HG03025 (cell line): ENCODE results near the gene SPARCL1.
"Not testable (repeated sequence)": the region's sequence is repeated elsewhere in the genome, so short reads cannot be mapped to it uniquely, and the experiment has no call there.

ENCODE experiments used
- ATAC-seq: cut with Tn5 transposase; IDR thresholded peaks from one replicate; pipeline ENCODE4 v1.9.1; 2021; ENCODE audit warnings: mild to moderate bottlenecking, moderate library complexity; ENCODE audit not compliant: unreplicated experiment, low FRiP score

SPARCL1 gene

DNA sequence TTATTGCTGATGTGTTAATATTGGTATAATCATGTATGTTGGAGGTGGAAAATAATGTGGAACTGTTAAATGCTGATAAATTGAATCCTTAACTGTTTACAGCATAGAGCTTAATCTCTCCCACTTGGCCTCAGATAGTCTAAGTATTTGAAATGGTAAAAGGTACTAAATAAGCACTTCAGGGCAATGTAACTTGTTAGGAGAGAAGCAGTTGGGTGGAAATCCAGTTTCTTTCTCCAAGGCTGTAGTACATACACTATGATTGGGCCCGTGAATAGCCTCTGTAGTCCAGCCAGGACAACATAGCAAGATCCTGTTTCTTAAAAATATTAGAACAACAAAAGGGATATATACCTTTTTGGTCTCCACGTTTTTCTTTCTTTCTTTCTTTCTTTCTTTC is 67.1 kb downstream of the SPARCL1 start:
- no peak for ATAC-seq

DNA sequence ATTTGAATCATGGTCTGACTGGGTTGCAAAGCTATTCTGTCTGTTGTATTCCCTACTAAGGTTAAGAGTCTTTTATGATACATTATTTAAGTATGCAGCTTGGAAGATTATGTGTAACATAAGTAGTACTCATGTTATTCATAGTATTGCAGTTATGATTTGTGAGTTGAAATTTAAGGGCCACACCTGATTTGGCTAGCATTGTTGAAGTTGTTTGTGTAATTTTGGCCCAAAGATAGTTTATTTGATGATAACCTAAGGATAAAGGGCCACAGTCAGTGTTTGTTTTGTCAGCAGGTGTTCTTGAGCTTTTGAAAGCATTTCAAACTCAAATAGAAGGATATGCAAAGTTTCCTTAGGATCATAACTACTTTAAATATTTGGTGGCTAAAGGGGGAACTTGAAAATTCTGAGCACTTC is 67.9 kb downstream of the SPARCL1 start:
- ATAC-seq = no peak

GRCh38 chr4:87458913-87459312 is 70.3 kb downstream of the SPARCL1 start:
- ATAC-seq = no peak

- no peak for ATAC-seq
These were observed 77.6 kb downstream of the SPARCL1 start for GRCh38 chr4:87451537-87451936.

GRCh38 chr4:87446375-87446774 is 82.8 kb downstream of the SPARCL1 start:
- ATAC-seq = not testable (repeated sequence)

GRCh38 chr4:87445964-87446363 is 83.2 kb downstream of the SPARCL1 start:
- ATAC-seq = no peak

DNA sequence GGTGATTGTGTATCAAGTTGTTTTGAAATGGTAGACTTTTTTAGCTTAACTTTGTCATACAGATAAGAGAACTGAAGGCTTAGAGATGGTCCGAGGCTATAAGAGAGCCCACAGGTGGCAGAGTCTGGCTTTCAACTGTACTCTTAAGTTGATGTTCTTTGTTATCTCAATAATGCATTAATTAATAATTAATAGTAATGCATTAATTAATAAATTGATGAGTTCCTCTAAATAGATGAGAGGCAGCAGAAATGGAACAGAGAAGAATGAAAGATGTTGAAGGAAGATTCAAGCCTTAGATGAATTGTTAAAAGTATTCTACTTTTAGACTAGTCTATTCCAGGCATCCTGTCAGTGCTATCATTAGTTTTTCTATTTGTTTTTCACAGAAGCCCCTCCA is 84.4 kb downstream of the SPARCL1 start:
- no peak for ATAC-seq

- ATAC-seq = no peak
These were observed 86.3 kb downstream of the SPARCL1 start for GRCh38 chr4:87442889-87443288.

GRCh38 chr4:87433342-87433741 is 95.8 kb downstream of the SPARCL1 start:
- no peak for ATAC-seq

DNA sequence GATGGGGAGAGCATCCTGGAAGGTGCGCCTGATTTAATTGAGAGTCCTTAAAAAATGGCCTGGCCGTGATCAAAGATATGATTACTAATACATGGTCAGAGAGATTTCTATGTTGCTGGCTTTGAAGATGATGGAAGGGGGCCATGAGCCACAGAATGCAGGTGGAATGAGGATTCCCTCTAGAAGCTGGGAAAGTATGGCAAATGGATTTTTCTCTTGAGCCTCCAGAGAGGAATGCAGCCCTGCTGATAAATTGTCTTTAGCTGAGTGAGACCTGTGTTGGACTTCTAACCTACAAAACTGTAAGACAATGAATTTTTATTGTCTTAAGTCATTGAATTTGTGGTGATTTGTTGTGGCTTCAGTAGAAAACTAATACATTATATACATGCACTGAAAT is 99.1 kb downstream of the SPARCL1 start:
- no peak for ATAC-seq

DNA sequence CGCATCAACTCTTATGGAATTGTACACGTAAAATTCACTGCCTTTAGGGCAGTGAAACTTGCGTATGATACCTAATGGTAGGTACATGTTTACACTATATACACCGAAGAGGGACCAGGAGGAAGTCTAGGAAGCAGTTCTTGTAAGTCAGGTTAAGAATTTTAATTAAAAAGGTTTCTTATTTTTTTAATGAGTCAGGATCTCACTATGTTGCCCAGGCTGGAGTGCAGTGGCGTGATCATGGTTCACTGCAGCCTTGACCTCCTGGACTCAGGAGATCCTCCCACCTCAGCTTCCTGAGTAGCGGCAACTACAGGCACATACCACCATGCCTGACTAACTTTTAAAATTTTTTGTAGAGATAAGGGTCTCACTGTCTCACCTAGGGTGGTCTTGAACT is 100.2 kb downstream of the SPARCL1 start:
- no peak for ATAC-seq

DNA sequence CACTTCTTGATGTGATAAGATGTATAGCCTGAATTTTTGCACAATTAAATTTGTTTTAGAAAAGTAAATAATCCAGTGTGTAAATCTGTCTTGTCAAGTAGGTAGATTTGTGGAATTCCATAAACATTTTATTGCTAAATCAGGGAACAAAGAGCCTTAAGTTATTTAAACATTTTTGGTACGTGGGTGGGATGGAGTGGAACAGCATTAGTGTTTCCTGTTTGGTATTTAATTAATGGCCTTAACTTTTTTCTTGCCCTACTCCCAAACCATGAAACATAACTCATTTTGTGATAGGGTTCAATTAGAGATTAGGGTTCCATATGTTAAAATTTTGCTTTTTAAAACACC is 101.7 kb downstream of the SPARCL1 start:
- no peak for ATAC-seq

DNA sequence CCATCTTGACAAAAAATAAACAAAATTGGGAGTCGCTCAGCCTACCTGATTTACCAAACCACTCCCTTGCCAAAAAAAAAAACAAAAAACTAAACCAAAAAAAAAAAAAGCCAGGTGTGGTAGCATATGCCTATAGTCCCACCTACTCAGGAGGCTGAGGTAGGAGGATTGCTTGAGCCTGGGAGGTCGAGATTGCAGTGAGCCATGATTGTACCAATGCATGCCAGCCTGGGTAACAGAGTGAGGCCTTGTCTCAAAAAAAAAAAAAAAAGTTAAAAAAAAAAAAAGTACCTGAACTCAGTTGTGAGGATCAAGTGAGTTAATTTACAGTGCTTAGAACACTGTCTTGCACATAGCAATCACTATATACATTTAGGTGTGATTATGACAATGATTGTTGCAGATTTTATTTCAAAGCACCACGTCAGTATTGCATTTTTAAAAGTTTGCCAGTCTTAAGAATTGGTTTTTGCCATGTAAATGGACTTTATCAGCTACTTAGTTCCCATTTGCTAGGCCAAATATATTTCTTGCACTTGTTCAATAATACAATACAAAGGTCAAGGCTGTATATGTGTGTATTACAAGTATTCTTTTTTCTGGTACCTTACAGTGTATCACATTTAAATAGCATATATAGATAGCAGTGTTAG is 102.2 kb downstream of the SPARCL1 start:
- ATAC-seq = no peak

GRCh38 chr4:87425711-87426110 is 103.5 kb downstream of the SPARCL1 start:
- no peak for ATAC-seq

DNA sequence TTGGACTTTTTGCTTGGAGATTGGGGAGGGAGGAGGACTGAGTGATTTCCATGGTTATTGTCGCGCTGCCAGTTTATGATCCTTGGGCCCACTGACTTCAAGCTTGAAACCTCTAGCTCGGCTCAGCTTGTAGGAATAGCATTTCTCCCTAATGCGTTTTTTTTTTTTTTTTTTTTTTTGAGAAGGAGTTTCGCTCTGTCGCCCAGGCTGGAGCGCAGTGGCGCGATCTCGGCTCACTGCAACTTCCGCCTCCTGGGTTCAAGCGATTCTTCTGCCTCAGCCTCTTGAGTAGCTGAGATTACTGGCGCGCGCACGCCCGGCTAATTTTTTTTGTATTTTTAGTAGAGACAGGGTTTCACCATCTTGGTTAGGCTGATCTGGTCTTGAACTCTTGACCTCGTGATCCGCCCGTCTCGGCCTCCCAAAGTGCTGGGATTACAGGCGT is 105.1 kb downstream of the SPARCL1 start:
- ATAC-seq = not testable (repeated sequence)
